Embryonic facial prominence (tissue), 1 donor: ENCODE measurements around the gene HSPB7.
A peak's percentile ranks its signal among the peaks of the same experiment; 100 is the strongest.

Experiments
- DNase-seq: peaks from one replicate; pipeline ENCODE4 v3.0.0-alpha.2; 2016; ENCODE audit errors: extremely low spot score

The HSPB7 gene

DNA sequence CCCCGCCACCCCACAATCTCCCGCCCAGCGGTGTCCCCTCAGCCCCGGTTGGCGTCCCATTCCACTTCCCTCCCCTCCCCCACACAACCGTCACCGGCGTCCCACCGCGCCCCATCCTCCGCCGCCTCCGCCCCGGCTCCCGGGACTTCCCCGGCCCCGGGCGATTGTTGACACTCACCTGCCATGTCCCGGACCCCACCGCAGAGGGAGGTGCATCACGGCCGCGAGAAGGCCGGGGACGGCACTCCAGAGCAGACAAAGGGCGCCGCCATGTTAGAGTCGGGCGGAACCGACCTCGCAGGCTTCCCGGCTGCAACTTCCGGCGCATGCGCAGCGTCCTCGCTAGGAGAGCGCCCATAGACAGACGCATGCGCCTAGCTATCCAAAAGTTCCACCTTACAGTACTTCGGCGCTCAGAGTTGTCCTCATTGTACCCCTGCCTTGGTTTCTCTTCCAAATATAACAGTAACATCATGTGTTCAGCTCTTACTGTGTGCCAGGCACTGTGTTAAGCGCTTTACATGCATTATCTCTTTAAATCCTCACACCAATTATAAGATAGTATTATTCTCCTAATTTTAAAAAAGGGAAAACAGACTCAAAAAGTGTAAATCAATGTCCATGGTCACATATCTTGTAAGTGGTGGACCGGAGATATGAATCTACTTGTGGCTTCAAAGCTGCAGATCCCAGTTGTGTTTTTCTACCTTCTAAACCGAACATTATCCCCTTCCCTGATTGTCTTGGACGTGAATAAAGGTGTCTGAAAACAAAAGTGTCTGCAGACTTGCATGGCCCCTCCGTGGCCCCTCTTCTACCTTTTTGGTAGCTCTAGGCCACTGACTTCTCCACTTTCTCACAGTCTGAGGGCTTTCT, 41.8 kb downstream of the HSPB7 start, which contains the start of gene ZBTB17:
Gene ZBTB17, minus strand, starts transcription at position 297 of the 876 bp plus-strand sequence. CDS start 27,606 bp downstream, outside the sequence.
- peak; percentile 93 for DNase-seq

GRCh38 chr1:15975358-15975804, 42.5 kb downstream of the HSPB7 start:
- DNase-seq: no peak

DNA sequence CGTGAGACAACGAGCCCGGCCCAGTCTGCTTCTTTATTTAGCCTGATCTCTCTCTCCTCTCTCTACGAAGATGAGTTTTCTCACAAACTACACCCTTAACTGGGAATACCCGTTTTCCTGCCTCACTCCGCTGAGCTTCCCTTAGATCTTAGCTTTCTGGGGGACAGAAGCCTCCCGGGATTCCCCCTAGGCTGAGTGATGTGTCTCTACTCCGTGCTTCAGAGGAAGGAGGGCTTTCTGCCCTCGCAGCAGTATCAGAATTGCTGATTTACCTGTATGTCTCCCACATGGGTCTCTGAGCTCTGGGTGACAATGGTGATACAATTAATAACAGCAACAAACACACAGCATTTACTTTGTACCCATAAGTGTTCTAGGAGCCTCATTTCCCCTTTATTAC, 43.0 kb downstream of the HSPB7 start:
- no peak for DNase-seq

GRCh38 chr1:15973772-15974171, 44.1 kb downstream of the HSPB7 start:
- no peak for DNase-seq

GRCh38 chr1:15972409-15972808, 45.4 kb downstream of the HSPB7 start:
- no peak for DNase-seq

- DNase-seq: no peak
These were observed 46.9 kb downstream of the HSPB7 start for GRCh38 chr1:15970911-15971310.

GRCh38 chr1:15969321-15969880, 48.4 kb downstream of the HSPB7 start:
- DNase-seq: no peak

DNA sequence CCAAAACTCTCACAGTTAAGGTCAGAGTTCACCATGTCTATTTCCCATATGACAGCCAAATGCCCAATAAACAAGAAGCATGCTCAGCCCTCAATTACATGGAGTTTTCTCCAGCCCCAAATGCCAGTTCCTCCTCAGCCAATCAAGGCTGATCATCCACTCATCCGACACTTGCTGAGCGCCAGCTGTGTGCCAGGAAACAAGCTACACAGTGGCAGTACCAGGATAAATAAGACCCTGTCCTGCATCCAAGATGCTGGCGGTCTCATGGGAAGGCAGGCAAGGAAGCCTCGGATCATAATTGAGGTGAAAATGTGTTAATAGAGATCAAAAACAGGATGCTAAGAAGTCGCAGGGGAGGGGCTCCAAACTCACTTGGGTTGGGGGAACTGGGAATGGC, 49.7 kb downstream of the HSPB7 start:
- DNase-seq: no peak

- DNase-seq: no peak
These were observed 50.9 kb downstream of the HSPB7 start for GRCh38 chr1:15966956-15967344.

- DNase-seq: no peak
These were observed 51.5 kb downstream of the HSPB7 start for GRCh38 chr1:15966081-15966955.

- no peak for DNase-seq
These were observed 52.5 kb downstream of the HSPB7 start for GRCh38 chr1:15965228-15965767.
